KOPT-K1 (cell line): ENCODE results near the gene HCN2.
"Not testable (repeated sequence)": the region's sequence is repeated elsewhere in the genome, so short reads cannot be mapped to it uniquely, and the experiment has no call there.

Experiments used
- H3K27ac ChIP-seq: fragments of 200-600 bp; sonication (generic); 2 replicates; pipeline ENCODE4 v1.5.1; 2016; ENCODE audit warnings: antibody characterized with exemption, mild to moderate bottlenecking, low read depth, low read length; ENCODE audit not compliant: poor library complexity, severe bottlenecking
- H3K36me3 ChIP-seq: fragments of 200-600 bp; sonication (generic); 2 replicates; pipeline ENCODE4 v1.5.1; 2017; ENCODE audit warnings: antibody characterized with exemption, mild to moderate bottlenecking, low read length, moderate library complexity; ENCODE audit not compliant: insufficient read depth
- H3K9me3 ChIP-seq: fragments of 200-600 bp; sonication (generic); 2 replicates; pipeline ENCODE4 v1.5.1; 2017; ENCODE audit warnings: antibody characterized with exemption, low read length, mild to moderate bottlenecking; ENCODE audit not compliant: insufficient read depth, poor library complexity, severe bottlenecking

HCN2 gene

DNA sequence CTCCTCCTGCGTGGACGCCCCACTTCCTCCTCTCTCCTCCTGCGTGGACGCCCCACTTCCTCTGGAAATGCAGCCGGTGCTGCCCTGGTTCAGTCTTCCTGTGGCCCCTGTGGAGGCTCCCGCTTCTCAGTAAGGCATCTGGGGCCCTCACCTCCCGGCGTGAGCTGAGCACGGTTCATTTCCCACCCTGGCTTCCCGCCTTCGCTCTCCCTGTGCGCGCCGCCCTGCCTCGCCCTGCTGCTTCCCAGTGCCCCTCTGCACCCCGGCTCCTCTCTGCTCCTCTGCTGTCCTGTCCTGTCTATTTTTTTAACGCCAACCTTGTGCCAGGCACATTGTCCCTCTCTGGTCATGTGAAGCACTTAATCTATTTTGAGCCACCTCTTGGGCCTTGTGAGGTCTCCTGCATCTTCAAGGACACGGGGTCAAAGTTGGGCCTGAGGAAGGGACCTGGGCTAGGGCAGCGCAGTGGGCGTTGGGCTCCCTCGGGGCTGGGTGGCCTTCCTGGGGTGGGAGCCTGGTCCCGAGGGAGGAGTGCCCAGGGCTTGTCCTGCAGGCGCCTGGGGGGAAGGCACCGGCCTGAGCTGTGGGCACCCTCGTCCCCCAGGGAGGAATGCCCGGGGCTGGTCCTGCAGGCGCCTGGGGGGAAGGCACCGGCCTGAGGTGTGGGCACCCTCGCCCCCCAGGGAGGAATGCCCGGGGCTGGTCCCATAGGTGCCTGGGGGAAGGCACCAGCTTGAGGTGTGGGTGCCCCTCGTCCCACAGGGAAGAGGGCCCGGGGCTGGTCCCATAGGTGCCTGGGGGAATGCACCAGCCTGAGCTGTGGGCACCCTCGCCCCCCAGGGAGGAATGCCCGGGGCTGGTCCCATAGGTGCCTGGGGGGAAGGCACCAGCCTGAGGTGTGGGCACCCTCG, 13.0 kb downstream of the HCN2 start:
- H3K9me3 ChIP-seq: no peaks in the 10 kb centered on the region
- H3K36me3 ChIP-seq: no peaks in the 10 kb centered on the region
- no peak overlapping the region for H3K27ac ChIP-seq

DNA sequence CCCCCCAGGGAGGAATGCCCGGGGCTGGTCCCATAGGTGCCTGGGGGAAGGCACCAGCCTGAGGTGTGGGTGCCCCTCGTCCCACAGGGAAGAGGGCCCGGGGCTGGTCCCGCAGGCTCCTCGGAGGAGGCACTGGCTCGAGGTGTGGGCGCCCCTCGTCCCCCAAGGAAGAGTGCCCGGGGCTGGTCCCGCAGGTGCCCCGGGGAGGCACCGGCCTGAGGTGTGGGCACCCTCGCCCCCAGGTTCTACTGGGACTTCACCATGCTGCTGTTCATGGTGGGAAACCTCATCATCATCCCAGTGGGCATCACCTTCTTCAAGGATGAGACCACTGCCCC, 13.6 kb downstream of the HCN2 start:
- H3K36me3 ChIP-seq, H3K27ac ChIP-seq, H3K9me3 ChIP-seq: not testable (repeated sequence)

DNA sequence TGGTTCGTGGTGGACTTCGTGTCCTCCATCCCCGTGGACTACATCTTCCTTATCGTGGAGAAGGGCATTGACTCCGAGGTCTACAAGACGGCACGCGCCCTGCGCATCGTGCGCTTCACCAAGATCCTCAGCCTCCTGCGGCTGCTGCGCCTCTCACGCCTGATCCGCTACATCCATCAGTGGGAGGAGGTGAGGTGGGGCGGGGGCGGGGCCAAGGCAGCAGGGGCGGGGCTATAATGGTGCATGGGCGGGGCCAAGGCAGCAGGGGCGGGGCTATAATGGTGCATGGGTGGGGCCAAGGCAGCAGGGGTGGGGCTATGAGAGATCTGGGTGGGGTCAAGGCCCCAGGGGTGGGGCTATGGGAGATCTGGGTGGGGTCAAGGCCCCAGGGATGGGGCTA, 14.1 kb downstream of the HCN2 start:
- H3K36me3 ChIP-seq, H3K9me3 ChIP-seq, H3K27ac ChIP-seq: not testable (repeated sequence)

DNA sequence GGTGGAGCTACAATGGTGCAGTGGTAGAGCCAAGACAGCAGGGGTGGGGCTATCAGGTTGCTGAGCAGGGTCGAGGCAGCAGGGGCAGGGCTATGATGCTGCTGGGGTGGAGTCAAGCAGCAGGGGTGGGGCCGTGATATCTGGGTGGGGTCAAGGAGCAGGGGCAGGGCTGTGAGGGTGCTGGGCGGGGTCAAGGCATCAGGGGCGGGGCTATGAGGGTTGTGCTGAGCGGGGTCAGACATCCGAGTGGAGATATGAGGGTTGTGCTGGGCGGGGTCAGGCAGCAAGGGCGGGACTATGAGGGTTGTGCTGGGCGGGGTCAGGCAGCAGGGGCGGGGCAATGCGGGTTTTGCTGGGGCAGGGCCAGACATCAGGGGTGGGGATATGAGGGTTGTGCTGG, 14.7 kb downstream of the HCN2 start:
- no peaks in the 10 kb centered on the region for H3K9me3 ChIP-seq
- no peak overlapping the region for H3K27ac ChIP-seq
- H3K36me3 ChIP-seq: no peaks in the 10 kb centered on the region

DNA sequence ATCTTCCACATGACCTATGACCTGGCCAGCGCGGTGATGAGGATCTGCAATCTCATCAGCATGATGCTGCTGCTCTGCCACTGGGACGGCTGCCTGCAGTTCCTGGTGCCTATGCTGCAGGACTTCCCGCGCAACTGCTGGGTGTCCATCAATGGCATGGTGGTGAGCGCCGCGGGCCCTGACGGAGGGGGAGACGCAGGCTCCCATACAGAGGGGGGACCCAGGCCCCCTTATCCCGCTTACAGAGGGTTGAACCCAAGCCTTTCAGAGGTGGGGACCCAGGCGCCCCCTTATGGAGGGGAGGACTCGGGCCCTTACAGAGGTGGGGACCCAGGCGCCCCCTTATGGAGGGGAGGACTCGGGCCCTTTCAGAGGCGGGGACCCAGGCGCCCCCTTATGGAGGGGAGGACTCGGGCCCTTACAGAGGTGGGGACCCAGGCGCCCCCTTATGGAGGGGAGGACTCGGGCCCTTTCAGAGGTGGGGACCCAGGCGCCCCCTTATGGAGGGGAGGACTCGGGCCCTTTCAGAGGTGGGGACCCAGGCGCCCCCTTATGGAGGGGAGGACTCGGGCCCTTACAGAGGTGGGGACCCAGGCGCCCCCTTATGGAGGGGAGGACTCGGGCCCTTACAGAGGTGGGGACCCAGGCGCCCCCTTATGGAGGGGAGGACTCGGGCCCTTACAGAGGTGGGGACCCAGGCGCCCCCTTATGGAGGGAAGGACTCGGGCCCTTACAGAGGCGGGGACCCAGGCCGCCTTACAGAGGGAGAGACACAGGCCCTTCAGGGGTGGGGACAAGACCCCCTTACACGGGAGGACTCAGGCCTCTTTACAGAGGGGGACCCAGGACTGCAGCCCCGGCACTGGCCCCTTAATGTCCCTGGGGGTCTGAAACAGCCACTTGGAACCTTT, 15.6 kb downstream of the HCN2 start:
- H3K27ac ChIP-seq: not testable (repeated sequence)

DNA sequence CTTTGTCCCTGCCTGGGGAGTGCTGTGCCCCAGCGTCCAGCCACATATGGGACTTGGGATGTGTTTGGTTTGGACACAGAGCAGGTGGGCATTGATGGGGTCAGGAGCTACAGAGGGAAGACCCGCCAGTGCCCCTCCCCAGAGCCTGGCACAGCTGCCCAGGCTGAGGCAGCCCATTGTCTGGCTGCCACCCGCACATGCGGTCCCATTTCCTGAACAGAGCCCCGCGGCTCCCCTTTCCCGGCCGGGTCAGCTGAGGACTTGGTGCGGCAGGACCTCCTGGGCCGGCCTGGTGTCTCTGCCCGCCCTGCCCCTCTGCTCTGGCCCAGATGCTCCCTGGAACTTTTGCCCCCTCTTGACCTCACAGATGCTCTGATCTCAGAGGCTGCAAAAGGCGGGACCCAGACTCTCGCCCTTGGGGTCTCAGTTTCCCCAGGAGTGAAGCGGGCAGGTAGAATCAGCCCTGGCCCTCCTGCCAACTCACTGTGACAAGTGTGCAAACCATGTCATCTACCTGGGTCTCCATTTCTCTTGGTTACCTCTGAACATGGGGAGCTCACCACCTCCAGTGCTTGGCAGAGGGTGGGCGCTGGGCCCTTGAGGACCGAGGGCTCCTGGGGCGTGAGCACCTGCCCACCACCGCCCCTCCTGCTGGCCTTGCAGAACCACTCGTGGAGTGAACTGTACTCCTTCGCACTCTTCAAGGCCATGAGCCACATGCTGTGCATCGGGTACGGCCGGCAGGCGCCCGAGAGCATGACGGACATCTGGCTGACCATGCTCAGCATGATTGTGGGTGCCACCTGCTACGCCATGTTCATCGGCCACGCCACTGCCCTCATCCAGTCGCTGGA, 17.8 kb downstream of the HCN2 start:
- Histone ChIP-seq H3K36me3 (peaks cover 4% of the 10 kb centered on the region; the same call in 1 of the 2 replicates), H3K27ac (no peak overlapping the region), H3K9me3 (no peaks in the 10 kb centered on the region)

More for the DNA sequence above, 15.6 kb downstream of the HCN2 start:
- not testable (repeated sequence) for H3K9me3 ChIP-seq, H3K36me3 ChIP-seq

DNA sequence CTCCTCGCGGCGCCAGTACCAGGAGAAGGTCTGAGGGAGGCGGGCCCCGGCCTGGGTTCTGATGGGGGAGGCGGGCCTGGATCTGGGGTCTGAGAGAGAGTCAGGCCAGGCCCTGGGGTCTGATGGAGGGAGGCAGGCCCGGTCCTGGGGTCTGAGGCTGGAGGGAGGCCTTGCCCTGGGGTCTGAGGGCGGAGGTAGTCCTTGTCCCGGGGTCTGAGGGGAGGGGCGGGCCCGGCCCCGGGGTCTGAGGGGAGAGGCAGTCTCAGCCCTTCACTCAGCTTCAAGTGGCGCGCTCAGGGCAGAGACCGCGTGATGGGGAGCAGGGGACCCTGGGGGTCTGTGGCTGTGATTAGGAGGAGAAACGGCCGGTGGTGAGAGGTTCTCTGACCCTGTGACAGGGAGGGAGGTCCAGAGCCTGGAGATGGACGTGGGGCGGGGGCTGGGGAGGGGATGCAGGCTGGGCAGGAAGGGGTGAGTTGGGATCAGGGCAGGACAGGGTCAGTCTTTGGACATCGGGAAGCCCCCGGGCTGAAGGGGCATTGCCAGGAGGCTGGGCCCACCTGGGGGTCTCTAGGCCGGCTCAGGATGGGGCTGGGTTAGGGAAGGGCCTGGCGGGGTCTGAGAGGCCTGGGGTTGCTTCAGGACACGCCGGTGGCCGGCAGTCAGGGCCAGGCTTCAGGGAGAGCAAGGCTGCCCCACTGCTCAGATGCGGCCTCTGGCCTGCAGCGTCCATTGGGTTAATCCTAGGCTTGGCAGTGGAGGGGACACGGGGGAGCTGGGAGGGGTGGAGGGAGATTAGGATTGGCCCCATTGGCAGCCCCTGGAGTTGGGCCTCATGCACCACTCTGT, 18.7 kb downstream of the HCN2 start:
- Histone ChIP-seq H3K9me3 (no peaks in the 10 kb centered on the region), H3K27ac (no peak overlapping the region)

DNA sequence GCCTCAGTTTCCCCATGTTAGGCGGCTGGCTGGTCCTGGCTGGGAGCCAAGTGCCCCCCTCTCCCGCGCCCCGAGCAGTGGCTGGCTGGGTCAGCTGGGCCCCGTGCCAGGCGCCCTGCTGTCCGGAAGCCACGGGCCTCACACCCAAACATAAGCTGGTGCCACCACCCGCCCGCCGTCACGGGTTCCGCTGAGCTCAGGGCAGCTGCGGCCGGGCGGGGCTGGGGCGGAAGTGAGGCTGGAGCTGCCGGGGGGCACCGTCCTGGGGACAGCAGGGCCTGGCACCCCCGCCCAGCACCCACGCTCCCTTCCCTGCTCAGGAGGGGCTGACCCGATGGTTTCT, 19.3 kb downstream of the HCN2 start:
- peaks cover 10% of the 10 kb centered on the region; the same call in 1 of the 2 replicates for H3K36me3 ChIP-seq
- H3K9me3 ChIP-seq: no peaks in the 10 kb centered on the region
- H3K27ac ChIP-seq: no peak overlapping the region

More for the DNA sequence above, 18.7 kb downstream of the HCN2 start:
- peaks cover 9% of the 10 kb centered on the region; the same call in 1 of the 2 replicates for H3K36me3 ChIP-seq

DNA sequence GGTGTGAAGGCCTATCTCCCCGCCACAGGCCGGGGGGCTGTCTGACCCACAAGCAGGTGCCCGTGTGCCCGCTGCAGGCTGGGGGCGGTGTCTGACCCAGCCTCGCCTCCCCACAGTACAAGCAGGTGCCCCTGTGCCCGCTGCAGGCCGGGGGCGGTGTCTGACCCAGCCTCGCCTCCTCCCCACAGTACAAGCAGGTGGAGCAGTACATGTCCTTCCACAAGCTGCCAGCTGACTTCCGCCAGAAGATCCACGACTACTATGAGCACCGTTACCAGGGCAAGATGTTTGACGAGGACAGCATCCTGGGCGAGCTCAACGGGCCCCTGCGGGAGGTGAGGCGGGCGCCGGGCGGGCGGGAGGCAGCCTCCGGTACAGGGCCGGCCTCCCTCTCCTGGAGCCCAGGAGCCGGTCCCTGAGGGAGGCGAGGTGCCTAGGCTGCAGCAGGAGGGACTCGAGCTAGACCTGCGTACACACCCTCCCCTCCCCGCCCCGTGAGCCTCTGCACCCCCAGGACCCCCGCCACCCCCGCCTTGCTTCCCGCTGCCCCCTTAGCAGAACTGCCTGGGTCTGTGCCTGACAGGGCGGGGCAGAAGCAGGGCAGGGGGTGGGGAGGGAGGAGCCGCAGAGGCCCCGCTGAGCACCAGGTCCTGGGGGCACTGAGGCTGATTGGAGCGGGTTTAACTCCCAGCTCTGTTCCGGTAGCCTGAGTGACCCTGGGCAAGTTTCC, 20.6 kb downstream of the HCN2 start:
- H3K9me3 ChIP-seq: no peaks in the 10 kb centered on the region
- H3K36me3 ChIP-seq: peaks cover 22% of the 10 kb centered on the region
- peak overlapping the region; percentile 90 for H3K27ac ChIP-seq

DNA sequence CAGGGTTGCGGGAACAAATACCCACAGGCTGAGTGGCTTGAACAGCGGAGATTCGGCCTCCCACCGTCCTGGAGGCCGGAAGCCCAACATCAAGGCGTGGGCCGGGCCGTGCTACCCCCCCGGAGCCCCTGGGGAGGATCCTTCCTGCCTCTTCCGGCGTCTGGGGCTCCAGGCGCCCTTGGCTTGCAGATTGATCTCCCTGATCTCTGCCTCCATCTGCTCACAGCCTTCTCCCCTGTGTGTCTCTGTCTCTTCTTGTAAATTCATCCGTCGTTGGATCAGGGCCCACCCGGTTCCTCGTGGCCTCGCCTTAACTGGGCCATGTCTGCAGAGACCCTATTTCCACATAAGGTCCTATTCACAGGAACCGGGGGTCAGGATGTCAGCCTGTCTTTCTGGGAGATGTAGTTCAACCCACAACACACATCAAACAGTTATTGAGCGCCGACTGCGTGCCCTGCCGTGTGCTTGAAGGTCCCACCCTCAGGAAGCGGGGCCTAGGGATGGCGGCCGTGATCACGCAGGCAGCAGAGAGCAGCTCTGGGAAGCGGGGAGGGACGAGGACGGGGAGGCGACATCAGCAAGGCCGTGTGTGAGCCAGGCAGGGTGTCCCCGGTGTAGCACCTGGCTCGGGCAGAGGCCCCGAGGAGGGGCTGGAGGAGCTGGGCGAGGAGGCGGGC, 21.3 kb downstream of the HCN2 start:
- H3K27ac ChIP-seq: peak overlapping the region; percentile 90
- H3K9me3 ChIP-seq: no peaks in the 10 kb centered on the region
- peaks cover 22% of the 10 kb centered on the region for H3K36me3 ChIP-seq

DNA sequence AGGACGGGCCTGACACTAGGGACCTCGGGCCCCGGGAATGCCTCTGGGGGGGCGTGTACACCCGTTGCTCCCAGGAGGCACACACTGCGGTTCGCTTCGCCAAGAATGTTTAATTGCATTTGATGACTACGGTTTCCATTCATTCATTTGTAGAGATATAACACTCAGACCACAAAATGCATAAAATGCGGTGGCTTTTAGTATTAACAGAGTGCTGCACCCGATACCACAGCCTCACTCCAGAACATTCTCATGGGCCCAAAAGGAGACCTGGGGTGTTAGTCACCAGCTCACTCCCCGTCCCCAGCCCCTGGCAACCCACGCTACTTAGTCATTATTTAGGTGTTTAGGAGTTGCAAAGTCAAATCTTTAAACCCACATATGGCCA, 21.8 kb downstream of the HCN2 start:
- Histone ChIP-seq H3K36me3 (peaks cover 22% of the 10 kb centered on the region), H3K9me3 (no peaks in the 10 kb centered on the region), H3K27ac (peak overlapping the region; percentile 90)

DNA sequence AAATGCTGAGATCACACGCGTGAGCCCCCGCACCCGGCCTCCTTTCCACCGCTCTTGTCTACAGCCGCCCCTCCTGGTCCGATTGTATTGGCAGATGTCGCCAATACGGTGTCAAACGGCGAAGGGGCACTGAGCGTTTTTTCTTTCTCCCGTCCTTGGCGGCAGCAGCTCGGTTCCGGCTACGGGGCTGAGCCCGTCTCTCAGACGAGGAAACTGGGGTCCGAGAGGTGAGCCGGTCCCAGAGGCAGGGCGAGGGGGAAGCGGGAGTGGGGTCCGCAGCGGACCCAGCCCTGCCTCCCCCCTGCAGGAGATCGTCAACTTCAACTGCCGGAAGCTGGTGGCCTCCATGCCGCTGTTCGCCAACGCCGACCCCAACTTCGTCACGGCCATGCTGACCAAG, 23.3 kb downstream of the HCN2 start:
- Histone ChIP-seq H3K27ac (no peak overlapping the region), H3K9me3 (no peaks in the 10 kb centered on the region), H3K36me3 (peaks cover 24% of the 10 kb centered on the region)
